ENCODE measurements around the gene ITPR2. TPM values are rescaled to one million over a fixed set of nuclear protein-coding genes. Genes with fewer than 3 reads are reported as not detected.

Gene ITPR2
- polyA plus RNA-seq, 1 of the 3 experiments (the other 2 are of a cell fraction), result 2.3 TPM

DNA sequence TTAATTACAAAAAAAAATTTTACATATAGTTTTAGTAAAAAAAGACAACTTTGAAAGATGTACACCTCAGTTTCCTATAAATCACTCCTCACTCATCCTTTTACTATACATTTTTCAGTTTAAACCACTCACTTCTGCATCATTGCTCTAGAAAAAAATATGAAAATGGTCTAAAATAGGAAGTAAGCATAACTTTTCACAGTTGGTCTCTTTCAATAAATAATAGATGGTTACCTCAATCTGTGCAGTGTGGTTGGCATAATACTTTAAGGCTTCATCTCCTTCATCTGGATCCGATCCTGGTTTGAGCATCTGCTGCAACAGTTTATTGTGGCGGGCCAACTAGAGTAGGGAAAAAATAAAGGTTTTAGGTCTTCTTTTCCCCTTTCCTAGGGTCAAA is 389.7 kb downstream of the ITPR2 start (continued):
- TF ChIP-seq, protein P1, sequence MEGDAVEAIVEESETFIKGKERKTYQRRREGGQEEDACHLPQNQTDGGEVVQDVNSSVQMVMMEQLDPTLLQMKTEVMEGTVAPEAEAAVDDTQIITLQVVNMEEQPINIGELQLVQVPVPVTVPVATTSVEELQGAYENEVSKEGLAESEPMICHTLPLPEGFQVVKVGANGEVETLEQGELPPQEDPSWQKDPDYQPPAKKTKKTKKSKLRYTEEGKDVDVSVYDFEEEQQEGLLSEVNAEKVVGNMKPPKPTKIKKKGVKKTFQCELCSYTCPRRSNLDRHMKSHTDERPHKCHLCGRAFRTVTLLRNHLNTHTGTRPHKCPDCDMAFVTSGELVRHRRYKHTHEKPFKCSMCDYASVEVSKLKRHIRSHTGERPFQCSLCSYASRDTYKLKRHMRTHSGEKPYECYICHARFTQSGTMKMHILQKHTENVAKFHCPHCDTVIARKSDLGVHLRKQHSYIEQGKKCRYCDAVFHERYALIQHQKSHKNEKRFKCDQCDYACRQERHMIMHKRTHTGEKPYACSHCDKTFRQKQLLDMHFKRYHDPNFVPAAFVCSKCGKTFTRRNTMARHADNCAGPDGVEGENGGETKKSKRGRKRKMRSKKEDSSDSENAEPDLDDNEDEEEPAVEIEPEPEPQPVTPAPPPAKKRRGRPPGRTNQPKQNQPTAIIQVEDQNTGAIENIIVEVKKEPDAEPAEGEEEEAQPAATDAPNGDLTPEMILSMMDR (IDR thresholded peaks at IDR 0.05), result no peak

- Histone ChIP-seq H3K27ac (ENCODE audit: low read depth in 2 of 2, low read length in 1 of 2) (no peak overlapping the region), H3K9me3 (no peaks in the 10 kb centered on the region), H3F3A (replicated peaks; ENCODE audit: insufficient read depth) (no peaks in the 10 kb centered on the region), H3K4me3 (ENCODE audit: low read depth in 2 of 2, low read length in 1 of 2) (no peak overlapping the region), H3K4me2 (no peak overlapping the region), H3K9ac (no peak overlapping the region), H3K27me3 (ENCODE audit: insufficient read depth) (no peaks in the 10 kb centered on the region), H3K79me2 (ENCODE audit: insufficient read depth) (no peaks in the 10 kb centered on the region), H3K9me2 (no peaks in the 10 kb centered on the region), H3K36me3 (replicated peaks in 1 of 2; ENCODE audit: control insufficient read depth in 1 of 2, insufficient read depth in 2 of 2, low read length in 1 of 2) (peaks cover 0 to 10% of the 10 kb centered on the region in 2 experiments), H3K4me1 (ENCODE audit: control insufficient read depth in 1 of 2, insufficient read depth in 2 of 2, low read depth in 1 of 2, low read length in 1 of 2) (no peaks in the 10 kb centered on the region), H2AFZ (ENCODE audit: low read depth) (no peak overlapping the region), H4K20me1 (ENCODE audit: insufficient read depth) (no peaks in the 10 kb centered on the region)
- ChIA-PET CTCF (interaction anchor here (1.7 to 2.7 kb wide), 2 partner anchors 173 to 260 kb away, joined by 5 to 9 read pairs; no protein-coding TSS in a partner anchor), POLR2A (no interaction called here)
- no peak for DNase-seq
- no peak for TF ChIP-seq RXRA (IDR thresholded peaks at IDR 0.05; ENCODE audit: borderline replicate concordance, low read depth)
- no peak for TF ChIP-seq GATA2 (CRISPR knock-in tag; IDR thresholded peaks at IDR 0.05)
- TF ChIP-seq RCOR1 (IDR thresholded peaks at IDR 0.05; ENCODE audit: low read length), result no peak
- no peak for TF ChIP-seq REST (IDR thresholded peaks at IDR 0.05; ENCODE audit: low read depth, low read length)
- no peak for TF ChIP-seq MXI1 (IDR thresholded peaks at IDR 0.05; ENCODE audit: low read depth, low read length)
- TF ChIP-seq GABPA (IDR thresholded peaks at IDR 0.05; ENCODE audit: low read depth), result no peak
- TF ChIP-seq, protein P2, sequence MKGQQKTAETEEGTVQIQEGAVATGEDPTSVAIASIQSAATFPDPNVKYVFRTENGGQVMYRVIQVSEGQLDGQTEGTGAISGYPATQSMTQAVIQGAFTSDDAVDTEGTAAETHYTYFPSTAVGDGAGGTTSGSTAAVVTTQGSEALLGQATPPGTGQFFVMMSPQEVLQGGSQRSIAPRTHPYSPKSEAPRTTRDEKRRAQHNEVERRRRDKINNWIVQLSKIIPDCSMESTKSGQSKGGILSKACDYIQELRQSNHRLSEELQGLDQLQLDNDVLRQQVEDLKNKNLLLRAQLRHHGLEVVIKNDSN (IDR thresholded peaks at IDR 0.05; ENCODE audit: borderline replicate concordance, low read depth), result no peak
- TF ChIP-seq, protein P3, sequence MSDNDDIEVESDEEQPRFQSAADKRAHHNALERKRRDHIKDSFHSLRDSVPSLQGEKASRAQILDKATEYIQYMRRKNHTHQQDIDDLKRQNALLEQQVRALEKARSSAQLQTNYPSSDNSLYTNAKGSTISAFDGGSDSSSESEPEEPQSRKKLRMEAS (IDR thresholded peaks at IDR 0.05; ENCODE audit: low read depth), result no peak
- TF ChIP-seq, protein P4, sequence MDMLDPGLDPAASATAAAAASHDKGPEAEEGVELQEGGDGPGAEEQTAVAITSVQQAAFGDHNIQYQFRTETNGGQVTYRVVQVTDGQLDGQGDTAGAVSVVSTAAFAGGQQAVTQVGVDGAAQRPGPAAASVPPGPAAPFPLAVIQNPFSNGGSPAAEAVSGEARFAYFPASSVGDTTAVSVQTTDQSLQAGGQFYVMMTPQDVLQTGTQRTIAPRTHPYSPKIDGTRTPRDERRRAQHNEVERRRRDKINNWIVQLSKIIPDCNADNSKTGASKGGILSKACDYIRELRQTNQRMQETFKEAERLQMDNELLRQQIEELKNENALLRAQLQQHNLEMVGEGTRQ (IDR thresholded peaks at IDR 0.05; ENCODE audit: borderline replicate concordance, low read depth, low read length), result no peak
- TF ChIP-seq PBX3 (IDR thresholded peaks at IDR 0.05), result no peak
- no peak for TF ChIP-seq TCF12 (IDR thresholded peaks at IDR 0.05)
- TF ChIP-seq SIN3A (IDR thresholded peaks at IDR 0.05; ENCODE audit: borderline replicate concordance, low read depth, low read length), result no peak
- no peak for TF ChIP-seq YY1 (IDR thresholded peaks at IDR 0.05; ENCODE audit: low read depth)
- TF ChIP-seq JUND (IDR thresholded peaks at IDR 0.05), result no peak
- WGBS (ENCODE audit: low lambda C conversion rate), result 78% methylated on average over 1 of the region's 1 CpG
Observed at GRCh38 chr12:26441434-26441833, 391.6 kb downstream of the ITPR2 start.
